ENCODE results near the gene CD44.

- TF ChIP-seq CTCF (IDR thresholded peaks at IDR 0.05 in 8 of 11, conservative IDR thresholded peaks at IDR 0.05 in 3 of 11) (no peak), POLR2A (IDR thresholded peaks at IDR 0.05) (no peak), POLR2AphosphoS5 (IDR thresholded peaks at IDR 0.05) (no peak)
Measured at GRCh38 chr11:35247863-35248262, 108.9 kb downstream of the CD44 start.
